Tibial nerve (tissue), 4 donors: Measurements from ENCODE around the gene DLX6. TPM values are rescaled to one million over a fixed set of nuclear protein-coding genes. Genes with fewer than 3 reads are reported as not detected.

Source experiments
- DNase-seq, 2 donors: peaks; one replicate each; pipeline ENCODE4 v3.0.0-alpha.2; 2019; ENCODE audit warnings: low spot score in 2 of 2
- H3K27ac ChIP-seq, 4 donors: fragments of 200-600 bp; sonication (generic) in 3 of 4; one replicate each; pipeline ENCODE4 v1.5.1; 2017 to 2019; ENCODE audit warnings: mild to moderate bottlenecking in 1 of 4
- H3K27me3 ChIP-seq, 2 donors: fragments of 200-600 bp; sonication (generic) in 1 of 2; one replicate each; pipeline versions ENCODE4 v1.5.1 to v1.6.0; 2017 to 2019
- H3K36me3 ChIP-seq, 3 donors: fragments of 200-600 bp; sonication (generic); one replicate each; pipeline ENCODE4 v1.5.1; 2018 to 2019
- H3K4me1 ChIP-seq, 4 donors: fragments of 200-600 bp; sonication (generic) in 3 of 4; one replicate each; pipeline ENCODE4 v1.5.1; 2017 to 2019
- H3K4me3 ChIP-seq, 4 donors: fragments of 200-600 bp; sonication (generic) in 3 of 4; one replicate each; pipeline ENCODE4 v1.5.1; 2017 to 2019; ENCODE audit warnings: mild to moderate bottlenecking in 1 of 4, moderate library complexity in 1 of 4
- H3K9me3 ChIP-seq, 4 donors: fragments of 200-600 bp; sonication (generic) in 3 of 4; one replicate each; pipeline ENCODE4 v1.5.1; 2017 to 2019
- EP300 ChIP-seq, 2 donors: sonication (generic); formaldehyde crosslinking; IDR thresholded peaks; one replicate each; pipeline ENCODE4 v1.6.1; 2017; ENCODE audit warnings: antibody characterized with exemption in 2 of 2, mild to moderate bottlenecking in 1 of 2
- POLR2A ChIP-seq, 2 donors: fragments of 450-650 bp; IDR thresholded peaks; one replicate each; pipeline ENCODE4 v1.6.1; 2017; ENCODE audit warnings: antibody characterized with exemption in 2 of 2, mild to moderate bottlenecking in 2 of 2, moderate library complexity in 2 of 2
- WGBS, 2 donors: methylation state at CpG; one replicate each; pipeline ENCODE4 v1.1.5; 2018; 5-methylcytosine and 5-hydroxymethylcytosine counted together
- total RNA-seq, 4 donors: library from RNA; depleted of rRNA; stranded (reverse); fragments of >200 nt; gene quantifications; one replicate each; pipeline ENCODE4 v1.1.0, GENCODE V29; 2016
- TF ChIP-seq, protein P1 (sequence below), 5 experiments: fragments of 200-600 bp in 3 of 5; fragments of 450-650 bp in 2 of 5; sonication (generic) in 3 of 5; IDR thresholded peaks; one replicate each; pipeline ENCODE4 v1.5.1; 2016 to 2019; ENCODE audit warnings: antibody characterized with exemption in 5 of 5, mild to moderate bottlenecking in 3 of 5, moderate library complexity in 2 of 5

Gene DLX6
- total RNA-seq, 4 donors from 2014 or later = not detected

GRCh38 chr7:96995406-96996110 is 9.8 kb upstream of the DLX6 start:
- Histone ChIP-seq H3K9me3 (no peaks in the 10 kb centered on the region), H3K36me3 (no peaks in the 10 kb centered on the region), H3K4me1 (peaks cover 0 to 41% (median 5%) of the 10 kb centered on the region in 4 donors), H3K4me3 (no peak overlapping the region), H3K27me3 (peaks cover 13 to 100% of the 10 kb centered on the region in 2 donors), H3K27ac (no peak overlapping the region)
- TF ChIP-seq, protein P1, sequence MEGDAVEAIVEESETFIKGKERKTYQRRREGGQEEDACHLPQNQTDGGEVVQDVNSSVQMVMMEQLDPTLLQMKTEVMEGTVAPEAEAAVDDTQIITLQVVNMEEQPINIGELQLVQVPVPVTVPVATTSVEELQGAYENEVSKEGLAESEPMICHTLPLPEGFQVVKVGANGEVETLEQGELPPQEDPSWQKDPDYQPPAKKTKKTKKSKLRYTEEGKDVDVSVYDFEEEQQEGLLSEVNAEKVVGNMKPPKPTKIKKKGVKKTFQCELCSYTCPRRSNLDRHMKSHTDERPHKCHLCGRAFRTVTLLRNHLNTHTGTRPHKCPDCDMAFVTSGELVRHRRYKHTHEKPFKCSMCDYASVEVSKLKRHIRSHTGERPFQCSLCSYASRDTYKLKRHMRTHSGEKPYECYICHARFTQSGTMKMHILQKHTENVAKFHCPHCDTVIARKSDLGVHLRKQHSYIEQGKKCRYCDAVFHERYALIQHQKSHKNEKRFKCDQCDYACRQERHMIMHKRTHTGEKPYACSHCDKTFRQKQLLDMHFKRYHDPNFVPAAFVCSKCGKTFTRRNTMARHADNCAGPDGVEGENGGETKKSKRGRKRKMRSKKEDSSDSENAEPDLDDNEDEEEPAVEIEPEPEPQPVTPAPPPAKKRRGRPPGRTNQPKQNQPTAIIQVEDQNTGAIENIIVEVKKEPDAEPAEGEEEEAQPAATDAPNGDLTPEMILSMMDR (IDR thresholded peaks at IDR 0.05) = peak in 1 of 5 experiments; percentile 12
- TF ChIP-seq EP300 (IDR thresholded peaks at IDR 0.05) = no peak
- DNase-seq = no peak
- WGBS, 2 donors = 5 to 6% methylated on average over 6 of the region's 6 CpGs

DNA sequence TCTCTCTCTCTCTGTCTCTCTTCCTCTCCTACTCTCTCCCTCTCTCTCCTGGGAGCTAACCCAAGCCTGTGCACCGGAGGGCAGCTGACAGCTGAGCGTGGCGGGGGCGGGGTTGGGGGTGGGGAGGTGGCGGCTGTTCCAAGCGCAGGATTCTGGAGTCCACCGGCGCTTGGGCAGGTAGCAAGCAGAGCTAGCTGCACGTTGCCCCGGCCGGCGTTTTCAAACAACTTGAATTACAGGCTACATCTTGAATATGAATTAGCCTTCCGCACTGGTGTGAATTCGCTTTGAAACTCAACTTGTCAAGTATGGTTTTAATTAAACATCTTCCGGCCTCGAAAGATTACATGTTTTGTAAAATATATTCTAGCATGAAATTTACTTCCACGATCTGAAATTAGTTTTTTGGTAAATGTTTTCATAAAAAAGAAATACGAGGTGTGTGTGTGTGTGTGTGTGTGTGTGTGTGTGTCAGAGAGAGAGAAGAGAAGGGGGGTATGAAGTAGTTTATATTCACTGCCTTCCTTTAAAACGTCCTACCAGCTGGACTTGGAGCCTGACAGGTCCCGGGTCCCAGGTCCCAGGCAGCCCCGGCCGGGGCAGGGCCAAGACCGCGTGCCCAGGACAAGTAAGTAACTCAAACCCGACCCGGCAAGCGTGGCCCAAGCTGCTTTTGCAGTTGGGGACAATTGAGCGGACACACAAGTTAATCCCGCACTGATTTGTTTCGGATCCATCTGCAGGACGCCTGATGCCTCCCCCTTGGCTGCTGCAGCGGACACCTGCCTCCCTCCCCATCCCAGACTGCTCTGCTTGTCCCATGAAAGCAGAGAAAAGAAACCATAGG is 9.0 kb upstream of the DLX6 start:
- Histone ChIP-seq H3K27me3 (peaks cover 13 to 100% of the 10 kb centered on the region in 2 donors), H3K36me3 (no peaks in the 10 kb centered on the region), H3K9me3 (no peaks in the 10 kb centered on the region), H3K4me1 (peaks cover 0 to 41% (median 5%) of the 10 kb centered on the region in 4 donors), H3K27ac (no peak overlapping the region), H3K4me3 (no peak overlapping the region)
- DNase-seq = no peak
- 6% methylated on average over 32 of the region's 32 CpGs for WGBS, 2 donors
- TF ChIP-seq, protein P1 (IDR thresholded peaks at IDR 0.05) = peak in 1 of 5 experiments; percentile 5
- no peak for TF ChIP-seq POLR2A (IDR thresholded peaks at IDR 0.05)

GRCh38 chr7:96996958-96997511 is 8.3 kb upstream of the DLX6 start:
- peaks cover 12 to 100% of the 10 kb centered on the region in 2 donors for H3K27me3 ChIP-seq
- no peak for DNase-seq
- no peaks in the 10 kb centered on the region for H3K36me3 ChIP-seq
- no peaks in the 10 kb centered on the region for H3K9me3 ChIP-seq
- H3K27ac ChIP-seq = no peak overlapping the region
- H3K4me1 ChIP-seq = peaks cover 0 to 38% (median 5%) of the 10 kb centered on the region in 4 donors
- no peak overlapping the region for H3K4me3 ChIP-seq
- WGBS, 2 donors = 9 to 13% methylated on average over 14 of the region's 14 CpGs
- TF ChIP-seq, protein P1 (IDR thresholded peaks at IDR 0.05) = no peak
- TF ChIP-seq POLR2A (IDR thresholded peaks at IDR 0.05) (no peak), EP300 (IDR thresholded peaks at IDR 0.05) (no peak)

GRCh38 chr7:96997512-96998032 is 7.8 kb upstream of the DLX6 start:
- TF ChIP-seq POLR2A (IDR thresholded peaks at IDR 0.05) (no peak), EP300 (IDR thresholded peaks at IDR 0.05) (no peak)
- TF ChIP-seq, protein P1 (IDR thresholded peaks at IDR 0.05) = no peak
- DNase-seq = no peak
- Histone ChIP-seq H3K36me3 (no peaks in the 10 kb centered on the region), H3K27me3 (peaks cover 7 to 100% of the 10 kb centered on the region in 2 donors), H3K4me1 (peaks cover 0 to 33% (median 5%) of the 10 kb centered on the region in 4 donors), H3K9me3 (no peaks in the 10 kb centered on the region), H3K27ac (no peak overlapping the region), H3K4me3 (no peak overlapping the region)
- 13 to 18% methylated on average over 23 of the region's 23 CpGs for WGBS, 2 donors
